ENCODE data around the gene EIF6.

EIF6 gene

DNA sequence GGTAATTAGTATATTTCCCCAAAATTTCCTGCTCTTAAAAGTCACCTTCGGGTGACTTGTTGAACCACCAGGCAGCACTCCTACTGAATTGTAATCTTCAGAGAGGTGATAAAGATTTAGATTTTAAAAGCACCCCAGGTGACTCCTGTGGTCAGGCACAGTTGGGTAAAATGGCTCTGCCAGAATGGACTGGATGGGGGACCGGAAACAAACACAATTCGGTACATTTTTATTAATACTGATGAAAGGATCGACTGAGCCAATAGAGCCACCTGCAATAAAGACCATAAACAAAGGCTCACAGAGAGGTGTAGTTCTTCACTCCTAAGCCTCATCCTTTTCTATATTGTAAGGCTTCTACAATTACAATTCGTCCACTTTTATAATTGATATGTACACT is 27.2 kb upstream of the EIF6 start:
- DNase-seq, result no peak

DNA sequence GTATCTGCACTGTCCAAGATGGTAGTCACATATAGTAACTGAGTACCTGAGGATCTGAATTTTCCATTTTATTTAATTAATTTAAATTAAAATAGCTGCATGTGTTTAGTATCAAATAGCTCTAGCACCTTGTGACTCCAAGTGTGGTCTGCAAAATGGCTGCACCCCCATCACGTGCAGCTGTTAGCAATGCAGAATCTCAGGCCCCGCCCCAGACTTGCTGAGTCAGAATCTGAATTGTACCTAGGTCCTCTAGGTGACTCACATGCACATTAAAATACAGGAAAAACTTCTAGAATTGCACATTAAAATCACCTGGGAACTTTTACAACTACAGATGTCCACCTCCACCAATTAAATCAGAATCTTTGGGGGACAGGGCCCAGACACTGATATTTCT is 26.8 kb upstream of the EIF6 start:
- DNase-seq, result no peak

DNA sequence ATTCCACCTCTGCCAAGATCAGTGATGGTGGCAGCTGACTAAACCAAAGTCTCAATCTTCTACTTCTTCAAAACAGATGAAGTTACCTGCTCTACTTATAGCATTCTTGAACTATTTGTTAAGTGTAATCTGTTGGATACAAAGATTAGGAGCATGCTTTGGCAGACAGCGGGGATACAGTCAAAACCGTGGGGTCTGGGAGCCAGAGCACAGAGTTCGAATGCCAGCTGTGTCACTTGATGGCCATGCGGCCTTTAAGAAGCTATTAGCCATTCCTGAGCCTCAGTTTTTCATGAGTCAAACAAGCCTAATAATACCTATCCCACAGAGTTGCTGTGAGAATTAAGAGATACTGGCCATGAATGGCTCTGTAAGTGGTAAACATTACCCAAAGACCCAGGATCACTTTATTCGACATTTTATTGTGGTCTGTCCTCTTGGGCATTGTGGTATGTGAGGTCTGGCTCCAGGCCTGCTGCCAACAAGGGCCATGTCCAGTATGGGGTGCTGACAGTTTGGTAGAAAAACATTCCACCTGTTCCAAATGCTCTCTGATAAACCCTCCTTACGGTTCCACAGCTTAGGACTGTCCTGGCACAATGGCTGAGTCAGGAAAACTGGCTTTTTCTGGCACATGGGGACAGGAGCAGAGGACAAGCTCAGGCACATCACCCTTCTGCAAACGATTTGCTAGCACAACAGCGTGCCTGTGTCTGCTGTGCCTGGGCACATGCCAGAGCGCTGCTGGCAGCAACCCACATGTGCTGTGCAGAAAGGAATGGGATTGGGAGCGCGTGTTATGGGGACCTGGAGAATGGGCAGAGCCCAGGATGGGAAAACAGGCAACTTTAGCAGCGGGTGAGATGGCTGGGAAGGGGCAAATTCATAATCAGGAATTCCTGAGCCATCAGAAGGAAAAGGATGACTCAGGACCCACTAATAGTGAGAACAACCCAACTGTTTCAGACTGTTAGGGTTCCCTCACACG is 23.4 kb upstream of the EIF6 start:
- peak; percentile 85 for DNase-seq

DNA sequence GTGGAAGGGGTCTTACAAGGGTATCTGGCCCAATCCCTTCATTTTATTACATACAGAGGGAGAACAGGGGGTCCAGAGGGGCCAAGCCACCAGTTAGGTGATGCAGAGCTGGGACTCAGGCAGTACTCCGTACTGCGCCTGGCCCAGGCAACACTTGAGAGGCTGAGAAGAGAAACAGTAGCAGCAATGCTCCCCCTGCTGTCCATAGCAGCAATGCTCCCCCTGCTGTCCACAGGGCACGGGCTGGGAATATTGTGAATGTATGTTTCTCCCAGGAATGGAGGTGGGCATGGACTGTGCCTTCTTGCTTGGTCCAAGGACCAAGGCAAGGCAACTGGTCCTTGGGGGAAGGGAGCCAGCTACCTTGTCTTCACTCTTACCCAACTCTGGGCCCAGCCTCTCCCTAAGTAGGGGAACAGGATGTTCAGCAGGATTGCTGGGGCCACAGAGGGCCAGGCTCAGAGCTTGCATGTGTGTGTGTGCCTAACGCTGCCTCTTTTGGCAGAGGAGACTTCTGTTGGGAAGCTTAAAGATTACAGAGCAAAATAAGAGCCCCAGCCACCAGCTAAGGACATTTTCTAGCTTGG is 22.5 kb upstream of the EIF6 start:
- peak; percentile 19 for DNase-seq

DNA sequence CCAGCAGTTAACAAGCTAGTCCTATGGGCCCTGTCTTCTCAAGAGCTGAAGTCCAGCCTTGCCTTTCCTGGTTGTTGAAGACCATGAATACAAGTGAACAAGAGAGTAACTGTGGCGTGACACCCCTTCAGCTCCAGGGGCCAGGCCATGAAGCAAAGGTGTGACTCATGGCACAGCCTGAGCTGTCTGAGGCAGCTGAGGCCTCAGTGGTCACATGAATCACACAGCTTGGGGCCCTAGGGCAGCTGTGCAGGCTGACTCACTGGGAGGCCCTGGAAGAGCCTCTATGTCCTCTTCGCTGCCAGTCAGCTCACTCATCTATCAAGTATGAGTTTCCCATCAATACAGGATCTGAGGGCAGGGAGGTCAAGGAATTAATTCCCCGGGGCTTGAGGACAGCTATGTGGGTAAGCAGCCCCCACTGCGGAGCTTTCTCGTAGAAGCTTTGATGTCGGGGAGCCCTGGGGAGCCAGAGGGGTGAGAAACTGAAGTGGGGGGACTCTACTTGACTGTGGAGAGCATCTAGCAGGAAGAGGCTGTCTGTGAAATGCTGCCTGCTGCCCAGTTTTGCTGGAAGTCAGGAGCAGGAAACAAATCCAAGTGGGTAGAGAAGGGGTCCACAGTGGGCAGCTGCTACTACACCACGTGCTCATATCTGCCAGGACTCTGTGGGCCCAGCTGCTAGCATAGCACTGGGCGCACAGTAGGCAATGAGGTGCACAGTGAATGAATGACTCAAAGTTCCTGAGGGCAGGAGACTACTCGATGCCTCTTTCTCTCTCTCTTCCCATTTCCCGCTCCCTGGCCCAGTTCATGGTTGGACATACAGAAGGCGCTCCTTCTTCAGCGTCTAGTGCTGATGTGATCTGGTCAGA is 21.3 kb upstream of the EIF6 start:
- DNase-seq, result no peak

DNA sequence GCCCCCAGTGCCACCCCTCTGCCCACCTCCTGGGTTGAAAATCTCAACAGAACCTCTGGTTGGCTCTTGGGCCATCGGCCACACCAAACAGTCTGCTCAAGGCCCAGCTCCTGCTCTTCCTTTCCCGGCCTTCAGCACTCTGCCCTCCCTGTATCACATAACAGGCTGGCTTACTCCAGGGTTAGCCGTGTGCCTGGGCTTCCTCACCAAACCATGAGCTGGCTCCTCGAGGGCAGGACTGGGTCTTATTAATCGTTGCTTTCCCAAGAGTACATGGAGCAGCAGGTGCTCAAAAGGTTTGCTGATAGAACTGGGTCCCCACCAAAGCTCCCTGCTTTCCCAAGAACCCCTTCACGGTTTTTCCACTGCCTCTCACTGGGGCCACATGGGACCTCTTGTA is 20.4 kb upstream of the EIF6 start:
- DNase-seq, result no peak

DNA sequence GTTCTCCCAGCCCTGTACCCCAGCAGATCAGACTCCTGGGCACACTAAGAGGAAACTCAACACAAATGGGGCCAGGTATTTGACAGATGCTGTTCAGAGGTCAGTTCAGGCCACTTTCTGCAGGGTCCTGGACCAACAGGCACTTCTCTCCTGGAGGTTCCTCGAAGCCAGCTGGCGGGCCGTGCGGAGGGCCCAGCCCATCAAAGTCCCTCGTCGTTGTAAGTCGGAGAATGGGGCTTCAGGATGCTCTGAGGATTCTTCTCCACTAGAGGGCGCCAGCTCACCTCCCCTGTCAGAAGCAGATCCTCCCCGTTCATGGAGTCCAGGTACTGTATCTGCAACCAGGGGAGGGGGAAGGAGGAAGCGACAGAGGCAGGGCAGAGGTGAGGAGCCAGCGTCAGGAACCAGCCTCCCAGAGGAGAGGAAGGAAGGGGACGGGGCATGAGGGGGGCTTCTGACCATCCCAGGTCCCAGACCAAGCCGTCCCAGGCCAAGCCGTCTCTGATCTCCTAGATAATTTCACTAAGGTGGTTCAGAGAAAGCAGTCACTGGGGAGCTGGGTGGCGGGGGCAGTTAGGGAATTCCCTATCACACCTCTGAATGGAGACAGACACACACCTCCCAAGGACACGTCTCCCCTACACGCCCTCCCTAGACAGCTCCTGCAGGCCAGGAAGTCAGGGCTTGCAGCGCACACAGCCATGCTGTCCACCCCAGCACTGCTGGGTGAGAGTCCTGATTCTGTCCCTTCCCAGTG is 19.3 kb upstream of the EIF6 start:
- DNase-seq, result peak; percentile 80

DNA sequence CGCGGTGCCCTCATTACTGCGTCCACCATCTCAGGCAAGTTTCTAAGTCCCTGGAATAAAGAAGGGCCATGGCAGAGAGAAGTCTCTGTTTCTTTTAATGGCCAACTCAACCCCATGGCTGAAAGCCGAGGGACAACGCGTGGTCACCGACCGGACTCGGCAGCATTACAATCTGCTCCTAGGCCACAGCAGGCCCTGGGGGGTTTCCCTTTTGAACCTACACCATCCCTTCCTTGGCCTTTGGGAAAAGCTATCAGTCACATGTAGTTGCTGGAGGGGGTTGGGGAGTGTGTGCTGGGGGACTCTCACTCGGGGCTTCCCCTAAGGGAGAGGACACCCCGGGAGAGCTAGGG is 18.8 kb upstream of the EIF6 start:
- DNase-seq, result no peak

DNA sequence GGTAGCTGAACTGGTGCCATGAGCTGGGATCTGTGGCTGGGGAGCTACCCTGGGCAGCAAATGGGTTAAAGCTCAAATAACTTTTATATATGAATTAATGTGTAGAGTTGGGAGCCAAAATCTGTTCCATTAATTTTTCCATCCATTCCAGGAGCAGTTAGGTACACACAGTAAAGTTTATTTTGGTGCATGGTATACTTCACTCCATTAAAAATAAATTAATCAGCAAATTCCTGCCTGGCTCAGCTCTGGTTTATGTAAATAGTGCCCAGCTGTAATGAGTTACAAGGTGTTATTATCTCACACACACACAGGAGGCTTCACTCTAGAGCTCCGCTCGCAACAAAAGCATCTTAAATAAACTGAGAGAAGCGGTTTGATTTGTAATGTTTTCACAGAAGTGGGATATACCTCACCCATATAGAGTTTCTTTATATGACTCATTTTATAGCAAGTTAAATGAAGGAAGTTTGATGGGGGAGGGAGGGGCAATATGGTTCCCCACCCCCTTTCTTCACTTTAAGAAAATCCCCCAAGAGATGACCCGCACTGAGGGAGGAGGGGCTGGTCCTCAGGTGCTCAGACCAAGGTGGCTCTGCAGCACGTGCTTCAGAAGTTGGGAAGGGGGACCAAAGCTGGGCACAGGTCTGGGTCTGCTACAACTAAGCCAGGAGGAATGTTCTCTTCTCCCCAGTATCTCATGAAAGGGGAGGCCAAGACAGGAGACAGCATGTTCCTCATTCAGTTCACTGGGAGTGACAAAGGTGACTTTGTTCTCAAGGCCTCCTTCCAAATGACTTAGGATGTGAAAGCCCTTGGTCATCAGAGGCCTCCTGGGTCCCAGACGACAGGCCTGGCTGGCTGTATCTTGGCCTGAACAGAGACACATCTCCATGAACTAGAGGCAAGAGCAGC is 18.1 kb upstream of the EIF6 start:
- DNase-seq, result no peak

DNA sequence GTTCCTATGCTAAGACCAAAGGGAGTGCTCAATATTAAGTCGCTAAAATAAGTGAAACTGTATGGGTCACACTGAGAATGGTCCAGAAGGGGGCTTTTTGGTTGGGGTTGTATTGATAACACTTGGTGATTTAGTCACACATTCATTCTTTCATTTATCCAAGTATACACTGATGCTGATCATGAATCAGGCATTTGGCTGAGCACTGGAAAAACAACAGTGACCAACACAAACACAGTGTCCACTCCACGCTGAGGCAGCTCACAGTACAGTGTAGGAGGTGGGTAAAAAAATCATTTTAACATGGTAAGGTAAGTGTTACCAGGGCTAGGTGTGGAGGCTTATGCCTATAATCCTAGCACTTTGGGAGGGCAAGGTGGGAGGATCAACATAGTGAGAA is 16.9 kb upstream of the EIF6 start:
- DNase-seq, result no peak

DNA sequence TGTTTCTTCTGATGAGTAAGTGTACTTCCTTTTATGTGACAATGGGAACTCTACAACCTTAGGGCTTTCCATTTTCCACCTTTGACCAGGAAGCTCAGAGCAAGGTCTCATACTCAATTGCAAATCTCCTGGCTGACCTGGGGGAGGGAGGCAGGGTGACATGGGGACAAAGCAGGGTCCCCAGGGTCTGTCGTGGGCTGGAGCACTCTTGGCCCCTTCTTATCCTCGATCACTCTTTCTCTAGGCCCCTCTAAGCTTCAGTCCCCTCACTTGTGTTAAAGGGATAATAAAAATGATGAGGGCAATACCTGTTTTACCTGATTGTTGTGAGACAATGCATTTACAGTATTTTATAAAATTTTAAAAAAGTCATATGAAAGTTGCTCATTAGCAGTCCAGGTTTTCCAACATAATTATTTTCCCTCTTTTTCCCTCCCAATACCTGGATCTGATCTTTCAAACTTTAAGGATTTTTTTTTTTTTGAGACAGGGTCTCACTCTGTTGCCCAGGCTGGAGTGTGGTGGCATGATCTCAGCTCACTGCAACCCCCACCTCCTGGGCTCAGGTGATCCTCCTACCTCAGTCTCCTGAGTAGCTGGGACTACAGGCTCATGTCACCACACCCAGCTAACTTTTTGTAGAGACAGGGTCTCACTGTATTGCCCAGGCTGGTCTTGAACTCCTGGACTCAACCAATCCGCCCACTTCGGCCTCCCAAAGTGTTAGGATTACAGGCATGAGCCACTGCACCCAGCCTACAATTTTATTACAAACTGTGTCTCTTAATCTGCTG is 16.1 kb upstream of the EIF6 start:
- DNase-seq, result no peak

DNA sequence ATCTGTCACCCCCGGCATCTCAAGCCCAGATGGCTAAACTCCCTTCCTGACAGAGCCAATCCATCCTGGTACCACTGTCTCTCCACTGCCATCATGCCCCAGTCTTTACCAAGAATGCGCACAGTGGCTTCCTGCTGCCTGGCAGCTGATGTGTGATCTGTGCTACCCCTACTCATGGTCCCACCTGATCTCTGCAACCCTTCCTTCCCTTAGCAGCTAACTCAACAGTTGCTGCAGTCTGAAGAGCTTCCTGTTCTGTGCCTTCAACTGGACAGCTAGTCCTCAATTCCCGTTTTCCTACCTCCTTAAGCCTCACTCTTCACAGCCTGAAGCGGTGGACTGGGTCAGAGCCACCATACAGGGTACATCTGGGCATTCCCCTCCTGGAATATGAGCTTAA is 15.2 kb upstream of the EIF6 start:
- DNase-seq, result no peak

DNA sequence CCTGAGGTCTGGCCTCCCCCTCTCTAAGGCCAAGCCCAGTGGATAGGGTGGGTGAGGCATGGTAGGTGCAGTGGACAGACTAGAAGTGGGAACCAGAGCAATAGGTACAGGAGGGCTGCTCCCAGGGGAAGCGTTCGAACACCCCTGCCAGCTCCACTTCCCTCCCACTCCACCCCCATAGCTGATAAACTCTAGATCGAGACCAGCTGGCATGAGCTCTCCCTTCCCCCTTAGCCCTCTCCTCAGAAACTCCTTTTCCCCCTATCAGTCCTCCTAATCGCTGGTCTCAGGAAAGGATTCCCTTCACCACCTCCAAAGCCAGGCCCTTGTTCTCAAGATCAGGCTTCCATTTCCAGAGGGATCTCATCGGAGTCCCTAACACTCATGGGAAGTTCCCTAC is 13.7 kb upstream of the EIF6 start:
- DNase-seq, result no peak

DNA sequence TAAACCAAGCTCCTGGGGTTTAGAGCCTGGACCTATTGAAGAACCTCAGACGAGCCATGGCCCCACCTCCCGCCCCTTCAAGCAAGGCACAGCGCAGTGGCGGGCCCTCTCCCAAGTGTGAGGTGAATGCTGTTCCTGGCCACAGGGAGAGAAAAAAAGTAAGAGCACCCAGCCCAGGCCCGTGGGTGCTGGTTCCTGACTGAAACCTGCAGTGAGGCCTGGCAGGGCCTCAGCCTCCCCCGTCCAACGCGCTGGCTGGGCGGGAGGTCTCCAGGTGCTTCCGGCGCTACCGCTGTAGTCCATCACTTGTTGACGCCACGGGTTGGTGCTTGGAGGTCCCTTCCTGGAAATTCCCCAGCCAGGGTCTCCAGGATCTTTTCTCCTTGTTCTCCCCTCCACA is 13.2 kb upstream of the EIF6 start:
- DNase-seq, result no peak

DNA sequence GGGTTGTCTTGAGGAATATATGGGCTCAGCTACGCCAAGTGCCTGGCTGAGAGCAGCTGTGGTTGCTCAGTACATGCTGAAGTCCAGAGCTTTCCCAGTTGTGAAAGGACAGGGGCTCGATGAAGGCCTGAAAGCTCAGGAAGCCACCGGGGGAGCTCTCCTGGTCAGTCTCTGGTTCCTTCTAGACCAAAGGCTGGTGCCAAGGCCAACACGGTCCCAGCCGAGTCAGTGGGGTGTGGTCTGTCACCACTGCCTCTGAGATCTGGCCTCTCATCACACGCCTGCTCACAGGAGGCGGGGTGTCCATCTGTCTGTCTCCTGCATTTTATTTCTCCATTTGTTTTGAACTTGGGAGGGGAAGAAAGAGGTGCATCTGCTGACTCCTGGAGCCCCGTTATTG is 12.6 kb upstream of the EIF6 start:
- no peak for DNase-seq

DNA sequence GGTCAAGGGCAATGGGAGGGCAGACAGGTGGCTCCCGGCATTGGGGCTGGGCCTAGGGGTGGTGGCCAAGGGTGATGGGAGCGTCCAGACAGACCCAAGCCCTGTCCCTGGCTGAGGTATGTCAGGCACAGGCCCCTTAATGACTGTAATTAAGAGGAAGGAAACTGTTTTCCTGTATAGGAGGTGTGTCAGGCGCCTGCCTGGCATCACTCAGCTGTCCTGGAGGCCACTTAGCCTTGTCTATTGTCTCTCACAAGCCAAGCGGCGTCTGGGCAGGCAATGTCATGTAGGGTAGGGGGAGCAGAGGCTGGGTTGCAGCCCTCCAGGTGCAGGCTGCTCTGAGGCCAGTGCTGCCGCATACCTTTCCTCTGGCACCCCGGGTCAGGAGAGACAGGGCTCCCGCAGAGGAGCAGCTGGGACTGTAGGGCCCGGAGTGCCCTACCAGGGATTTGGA is 11.6 kb upstream of the EIF6 start:
- no peak for DNase-seq

DNA sequence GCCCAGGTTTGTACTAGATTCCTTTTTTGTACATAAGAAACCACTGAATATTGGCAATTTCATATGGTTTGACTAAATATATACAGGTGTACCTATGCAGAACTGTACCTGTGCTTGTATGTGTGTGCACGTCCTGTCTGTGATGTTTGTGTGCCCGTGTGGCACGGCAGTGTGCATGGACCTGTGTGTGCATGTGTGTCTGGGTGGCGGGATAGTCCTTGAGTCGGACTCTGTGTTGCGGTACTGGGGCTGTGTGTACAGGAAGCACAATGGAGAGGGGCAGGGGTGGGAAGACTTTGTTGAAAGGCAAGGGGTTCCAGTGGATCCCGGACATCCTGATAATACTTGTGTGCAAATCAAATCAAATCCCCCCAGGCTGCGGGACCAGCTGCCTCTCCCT is 11.1 kb upstream of the EIF6 start:
- DNase-seq, result no peak

DNA sequence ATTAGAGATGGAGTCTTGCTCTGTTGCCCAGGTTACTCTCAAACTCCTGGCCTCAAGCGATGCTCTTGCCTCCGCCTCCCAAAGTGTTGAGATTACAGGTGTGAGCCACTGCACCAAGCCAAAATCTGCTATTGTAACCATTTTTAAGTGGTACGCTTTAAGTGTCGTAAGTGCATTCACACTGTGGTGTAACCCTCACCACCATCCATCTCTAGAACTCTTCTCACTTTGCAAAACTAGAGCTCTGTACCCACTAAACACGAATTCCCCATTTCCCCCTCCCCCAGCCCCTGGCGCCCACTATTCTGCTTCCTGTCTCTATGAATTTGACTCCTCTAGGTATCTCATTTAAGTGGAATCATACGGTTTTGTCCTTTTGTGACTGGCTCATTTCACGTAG is 10.5 kb upstream of the EIF6 start:
- no peak for DNase-seq

DNA sequence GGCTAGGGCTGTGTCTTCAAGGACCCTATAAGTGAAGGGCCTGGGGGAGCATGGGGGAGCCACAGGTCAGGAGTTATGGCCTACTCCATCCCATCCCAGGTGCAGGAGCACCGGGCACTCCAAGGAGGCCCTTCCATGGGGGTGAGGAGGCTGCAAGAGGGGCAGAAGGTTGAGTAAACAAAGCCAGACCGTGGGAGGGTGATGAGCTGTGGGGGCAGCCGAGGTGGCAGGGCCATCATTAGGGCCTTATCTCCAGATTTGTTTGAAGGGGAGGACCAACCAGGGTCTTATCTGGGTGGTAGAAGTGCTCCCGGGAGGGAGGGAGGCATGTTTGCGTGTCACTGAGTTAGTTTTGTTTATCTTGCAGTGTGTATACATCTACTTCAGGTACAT is 9.7 kb upstream of the EIF6 start:
- no peak for DNase-seq

DNA sequence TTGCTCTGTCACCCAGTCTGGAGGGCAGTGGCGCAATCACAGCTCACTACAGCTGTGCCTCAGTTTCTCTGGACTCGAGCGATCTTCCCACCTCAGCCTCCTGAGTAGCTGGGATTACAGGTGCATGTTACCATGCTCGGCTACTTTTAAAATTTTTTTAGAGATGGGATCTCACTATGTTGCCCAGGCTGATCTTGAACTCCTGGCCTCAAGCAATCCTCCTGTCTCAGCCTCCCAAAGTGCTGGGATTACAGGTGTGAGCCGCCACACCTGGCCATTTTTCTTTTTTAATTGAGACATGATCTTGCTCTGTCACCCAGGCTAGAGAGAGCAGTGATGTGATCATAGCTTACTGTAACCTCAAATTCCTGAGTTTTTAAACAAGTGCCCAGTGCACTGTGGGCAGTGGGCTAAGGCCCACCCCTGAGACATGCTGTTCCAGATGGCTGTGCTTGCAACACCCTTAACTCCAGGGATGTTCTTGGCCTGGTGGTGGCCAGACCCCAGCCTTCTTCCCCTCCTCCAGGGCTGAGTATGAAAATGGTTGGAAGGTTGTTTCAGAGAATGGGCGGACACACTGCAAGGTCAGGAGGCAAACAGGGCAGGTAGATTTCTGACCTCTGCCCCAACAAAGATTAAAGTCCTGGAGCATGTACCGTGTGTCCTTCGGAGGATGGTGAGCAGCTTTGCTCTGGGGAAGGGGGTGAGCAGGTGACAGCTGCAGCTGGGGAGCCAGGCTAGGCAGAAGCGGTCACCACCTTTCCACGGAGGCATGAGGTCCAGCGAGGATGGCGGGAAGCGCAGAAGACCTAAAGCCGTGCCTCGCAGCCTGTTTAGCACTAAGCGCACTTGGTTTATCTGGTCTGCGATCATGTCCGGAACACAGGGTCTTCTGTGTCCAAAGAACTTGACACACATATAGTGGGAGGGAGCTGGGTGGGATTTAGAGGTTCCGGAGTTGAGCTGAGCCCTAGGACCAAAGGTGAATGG is 9.0 kb upstream of the EIF6 start:
- no peak for DNase-seq

Measured in NCI-H2171 (cell line).